Iris pigment epithelial cell (primary cell): ENCODE data around the gene TBC1D9.

Experiments used
- DNase-seq: peaks from one replicate; pipeline ENCODE4 v3.0.0-alpha.2; 2011; ENCODE audit warnings: low read depth

The TBC1D9 gene

GRCh38 chr4:140648716-140649308, 107.4 kb downstream of the TBC1D9 start:
- no peak for DNase-seq

GRCh38 chr4:140645614-140646412, 110.4 kb downstream of the TBC1D9 start:
- DNase-seq: no peak

GRCh38 chr4:140645196-140645595, 111.0 kb downstream of the TBC1D9 start:
- DNase-seq: no peak

GRCh38 chr4:140644470-140645185, 111.6 kb downstream of the TBC1D9 start:
- DNase-seq: no peak

GRCh38 chr4:140643571-140644055, 112.6 kb downstream of the TBC1D9 start:
- no peak for DNase-seq

- no peak for DNase-seq
Measured at GRCh38 chr4:140642674-140643437, 113.3 kb downstream of the TBC1D9 start.

- no peak for DNase-seq
Measured at GRCh38 chr4:140641789-140642439, 114.3 kb downstream of the TBC1D9 start.

- DNase-seq: no peak
Measured at GRCh38 chr4:140641105-140641555, 115.1 kb downstream of the TBC1D9 start.

- DNase-seq: no peak
Measured at GRCh38 chr4:140640150-140640748, 115.9 kb downstream of the TBC1D9 start.

- DNase-seq: no peak
Measured at GRCh38 chr4:140639066-140639465, 117.1 kb downstream of the TBC1D9 start.

- peak; percentile 15 for DNase-seq
Measured at GRCh38 chr4:140637836-140638235, 118.3 kb downstream of the TBC1D9 start.

- DNase-seq: peak; percentile 45
Measured at GRCh38 chr4:140635606-140636005, 120.6 kb downstream of the TBC1D9 start.

GRCh38 chr4:140633951-140634350, 122.2 kb downstream of the TBC1D9 start:
- no peak for DNase-seq

GRCh38 chr4:140633124-140633523, 123.1 kb downstream of the TBC1D9 start:
- DNase-seq: no peak

GRCh38 chr4:140630246-140630645, 125.9 kb downstream of the TBC1D9 start:
- no peak for DNase-seq

- DNase-seq: no peak
Measured at GRCh38 chr4:140628016-140628415, 128.2 kb downstream of the TBC1D9 start.

- peak; percentile 12 for DNase-seq
Measured at GRCh38 chr4:140626661-140627376, 129.4 kb downstream of the TBC1D9 start.

- no peak for DNase-seq
Measured at GRCh38 chr4:140622333-140622958, 133.7 kb downstream of the TBC1D9 start.

- DNase-seq: no peak
Measured at GRCh38 chr4:140621161-140621560, 135.0 kb downstream of the TBC1D9 start.
